ENCODE measurements around the gene ATG7.
"Not testable (repeated sequence)": the region's sequence is repeated elsewhere in the genome, so short reads cannot be mapped to it uniquely, and the experiment has no call there.

Gene ATG7

GRCh38 chr3:11431319-11431718 is 159.1 kb downstream of the ATG7 start:
- no peak for DNase-seq (ENCODE audit: low spot score)

GRCh38 chr3:11434017-11434526 is 161.9 kb downstream of the ATG7 start:
- no peak for DNase-seq (ENCODE audit: low spot score)

DNA sequence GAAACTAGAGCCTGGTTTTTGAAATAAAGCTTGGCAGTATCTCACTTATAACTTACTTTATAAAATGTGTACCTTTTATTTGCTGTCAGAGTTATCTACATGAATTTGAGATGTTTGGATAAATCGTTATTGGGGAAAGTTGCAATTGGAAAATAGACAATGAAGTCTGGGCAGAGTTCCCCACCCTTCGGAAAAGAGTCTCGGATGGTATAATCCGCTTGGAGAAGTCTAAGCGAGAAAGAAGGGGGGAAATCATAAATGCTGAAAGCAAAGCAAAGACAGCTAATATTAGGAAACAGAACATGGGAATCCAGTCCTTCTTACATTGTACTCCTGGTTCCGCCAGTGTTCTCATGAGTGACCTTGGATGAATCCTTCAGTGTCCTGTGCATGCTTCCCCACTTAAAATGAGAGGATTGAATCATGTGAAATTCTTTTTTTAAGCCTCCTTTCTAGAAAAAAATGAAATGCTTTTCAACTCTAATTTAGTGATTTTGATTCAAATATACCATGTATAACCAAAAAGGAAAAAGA is 162.4 kb downstream of the ATG7 start:
- no peak for DNase-seq (ENCODE audit: low spot score)

GRCh38 chr3:11435440-11436165 is 163.4 kb downstream of the ATG7 start:
- DNase-seq (ENCODE audit: low spot score) = no peak

- no peak for DNase-seq (ENCODE audit: low spot score)
Observed at GRCh38 chr3:11436775-11437174, 164.6 kb downstream of the ATG7 start.

- DNase-seq (ENCODE audit: low spot score) = no peak
Observed at GRCh38 chr3:11437506-11437905, 165.3 kb downstream of the ATG7 start.

GRCh38 chr3:11438646-11439045 is 166.4 kb downstream of the ATG7 start:
- DNase-seq (ENCODE audit: low spot score) = no peak

DNA sequence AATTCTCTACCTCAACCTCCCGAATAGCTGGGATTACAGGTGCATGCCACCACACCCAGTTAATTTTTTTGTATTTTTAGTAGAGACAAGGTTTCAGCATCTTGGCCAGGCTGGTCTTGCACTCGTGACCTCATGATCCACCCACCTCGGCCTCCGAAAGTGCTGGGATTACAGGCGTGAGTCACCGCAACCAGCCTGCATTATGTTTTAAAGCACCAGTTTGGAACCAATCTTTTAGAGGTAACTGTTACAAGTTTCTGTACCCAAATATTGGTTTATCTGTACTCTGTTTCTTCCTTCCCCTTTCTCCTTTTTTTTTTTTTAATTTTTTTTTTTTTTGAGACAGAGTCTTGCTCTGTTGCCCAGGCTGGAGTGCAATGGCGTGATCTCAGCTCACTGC is 169.1 kb downstream of the ATG7 start:
- not testable (repeated sequence) for DNase-seq (ENCODE audit: low spot score)

- DNase-seq (ENCODE audit: low spot score) = no peak
Observed at GRCh38 chr3:11444404-11444803, 172.2 kb downstream of the ATG7 start.

GRCh38 chr3:11445193-11445592 is 173.0 kb downstream of the ATG7 start:
- not testable (repeated sequence) for DNase-seq (ENCODE audit: low spot score)

DNA sequence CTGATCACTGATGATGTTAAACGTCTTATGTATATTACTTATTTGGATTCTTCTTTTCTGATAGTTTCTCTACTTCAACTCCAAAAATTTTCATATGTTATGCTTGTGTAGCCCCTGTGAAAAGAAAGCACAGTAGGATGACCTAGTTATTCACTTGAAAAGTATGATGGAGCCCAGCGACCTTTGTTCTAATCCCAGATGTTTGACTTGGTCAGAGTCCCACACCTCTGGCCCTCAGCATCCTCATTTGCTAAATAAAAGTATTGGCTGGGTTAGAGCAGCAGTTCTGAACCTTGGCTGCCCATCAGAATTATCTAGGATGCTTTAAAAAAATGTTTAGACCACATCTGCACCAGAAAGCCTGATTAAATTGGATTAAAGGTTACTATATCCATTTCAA is 173.7 kb downstream of the ATG7 start:
- no peak for DNase-seq (ENCODE audit: low spot score)

GRCh38 chr3:11447584-11448200 is 175.5 kb downstream of the ATG7 start:
- no peak for DNase-seq (ENCODE audit: low spot score)

DNA sequence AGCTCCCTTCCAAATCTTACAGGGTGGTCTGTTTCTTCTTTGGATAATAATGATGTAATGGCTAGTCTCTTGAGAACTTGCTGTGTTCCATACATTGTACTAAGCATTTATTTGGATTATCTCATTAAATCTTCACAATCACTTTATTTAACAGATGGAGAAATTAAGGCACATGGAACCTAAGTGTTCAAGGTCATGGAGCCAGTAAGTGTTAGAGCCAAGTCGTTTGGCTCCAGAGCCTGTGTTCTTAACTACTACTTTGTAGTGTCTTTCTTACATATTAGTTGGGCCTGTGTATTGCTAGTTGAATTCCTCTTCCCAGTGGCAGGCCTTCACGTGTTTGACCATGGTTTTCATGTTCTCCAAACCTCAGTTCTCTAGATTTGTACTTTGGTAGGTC is 177.8 kb downstream of the ATG7 start:
- DNase-seq (ENCODE audit: low spot score) = no peak

DNA sequence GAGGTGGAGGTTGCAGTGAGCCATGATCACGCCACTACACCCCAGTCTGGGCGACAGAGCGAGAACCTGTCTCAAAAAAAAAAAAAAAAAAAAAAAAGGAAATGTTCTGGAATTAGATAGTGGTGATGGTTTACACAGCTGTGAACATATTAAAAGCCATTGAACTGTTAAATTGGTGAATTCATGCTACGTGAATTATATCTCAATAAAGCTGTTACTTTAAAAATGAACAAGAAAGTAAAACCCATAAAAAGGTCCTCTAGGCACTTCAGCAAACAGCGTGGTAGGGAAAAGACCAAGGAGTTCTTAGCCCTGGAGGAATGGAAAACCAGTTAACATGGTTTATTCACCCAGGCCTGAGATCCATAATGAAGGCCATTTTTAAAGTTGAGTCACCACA is 180.1 kb downstream of the ATG7 start:
- DNase-seq (ENCODE audit: low spot score) = no peak

GRCh38 chr3:11452885-11453847 is 181.0 kb downstream of the ATG7 start:
- DNase-seq (ENCODE audit: low spot score) = no peak

DNA sequence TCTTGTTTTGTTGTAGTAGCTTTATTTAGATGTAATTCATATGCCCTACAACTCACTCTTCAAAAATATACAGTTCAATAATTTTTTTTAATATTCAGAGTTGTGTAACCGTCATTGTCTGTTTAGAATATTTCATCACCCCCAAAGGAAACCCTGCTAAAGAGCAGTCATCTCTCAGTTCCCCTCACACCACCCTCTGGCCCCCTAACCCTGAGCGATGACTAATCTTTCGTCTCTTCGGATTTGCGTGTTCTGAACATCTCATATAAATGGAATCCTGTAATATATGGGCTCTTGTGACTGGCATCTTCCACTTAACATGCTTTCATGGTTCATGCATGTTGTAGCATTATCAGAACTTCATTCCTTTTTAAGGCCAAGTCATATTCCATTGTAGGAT is 183.8 kb downstream of the ATG7 start:
- DNase-seq (ENCODE audit: low spot score) = no peak

- no peak for DNase-seq (ENCODE audit: low spot score)
Observed at GRCh38 chr3:11457135-11457534, 184.9 kb downstream of the ATG7 start.

GRCh38 chr3:11459186-11459824 is 187.1 kb downstream of the ATG7 start:
- no peak for DNase-seq (ENCODE audit: low spot score)

DNA sequence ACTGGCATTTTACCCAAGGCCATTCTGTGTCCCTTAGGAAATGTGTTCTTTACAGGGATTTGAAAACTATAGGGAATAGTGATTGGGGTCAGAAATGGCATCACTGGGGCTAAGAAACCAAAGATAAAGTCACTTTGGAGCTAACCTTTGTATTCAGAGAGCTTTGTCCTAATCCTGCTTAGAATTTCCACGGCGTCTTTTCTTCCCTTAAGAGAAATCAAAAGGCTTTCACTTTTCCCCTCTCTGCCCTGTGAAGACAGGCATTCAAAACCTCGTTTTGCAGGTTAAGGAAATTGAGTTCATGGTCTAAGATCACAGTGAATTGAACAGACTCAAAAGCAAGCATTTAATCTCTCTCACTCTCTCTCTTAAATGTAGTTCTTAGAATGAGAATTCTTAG is 189.0 kb downstream of the ATG7 start:
- no peak for DNase-seq (ENCODE audit: low spot score)

GRCh38 chr3:11462673-11463072 is 190.5 kb downstream of the ATG7 start:
- not testable (repeated sequence) for DNase-seq (ENCODE audit: low spot score)

- DNase-seq (ENCODE audit: low spot score) = no peak
Observed at GRCh38 chr3:11463591-11463990, 191.4 kb downstream of the ATG7 start.

GRCh38 chr3:11464356-11464755 is 192.2 kb downstream of the ATG7 start:
- no peak for DNase-seq (ENCODE audit: low spot score)

All from CD4-positive, alpha-beta T cell treated with Interleukin-15 for 4 hours (primary cell).